ENCODE measurements around the gene GLIPR1L1.

- TF ChIP-seq EP300 (conservative IDR thresholded peaks at IDR 0.05; ENCODE audit: poor library complexity, severe bottlenecking) (no peak), RAD21 (conservative IDR thresholded peaks at IDR 0.05) (no peak), MXI1 (conservative IDR thresholded peaks at IDR 0.05; ENCODE audit: poor library complexity, severe bottlenecking) (no peak), SMC3 (conservative IDR thresholded peaks at IDR 0.05; ENCODE audit: poor library complexity) (no peak), TAF1 (IDR thresholded peaks at IDR 0.05; ENCODE audit: low read depth) (no peak), EZH2 (IDR thresholded peaks at IDR 0.05; ENCODE audit: borderline replicate concordance, insufficient read depth, low read length, poor library complexity, severe bottlenecking) (no peak), POLR2AphosphoS5 (IDR thresholded peaks at IDR 0.05) (no peak)
- TF ChIP-seq, protein P1, sequence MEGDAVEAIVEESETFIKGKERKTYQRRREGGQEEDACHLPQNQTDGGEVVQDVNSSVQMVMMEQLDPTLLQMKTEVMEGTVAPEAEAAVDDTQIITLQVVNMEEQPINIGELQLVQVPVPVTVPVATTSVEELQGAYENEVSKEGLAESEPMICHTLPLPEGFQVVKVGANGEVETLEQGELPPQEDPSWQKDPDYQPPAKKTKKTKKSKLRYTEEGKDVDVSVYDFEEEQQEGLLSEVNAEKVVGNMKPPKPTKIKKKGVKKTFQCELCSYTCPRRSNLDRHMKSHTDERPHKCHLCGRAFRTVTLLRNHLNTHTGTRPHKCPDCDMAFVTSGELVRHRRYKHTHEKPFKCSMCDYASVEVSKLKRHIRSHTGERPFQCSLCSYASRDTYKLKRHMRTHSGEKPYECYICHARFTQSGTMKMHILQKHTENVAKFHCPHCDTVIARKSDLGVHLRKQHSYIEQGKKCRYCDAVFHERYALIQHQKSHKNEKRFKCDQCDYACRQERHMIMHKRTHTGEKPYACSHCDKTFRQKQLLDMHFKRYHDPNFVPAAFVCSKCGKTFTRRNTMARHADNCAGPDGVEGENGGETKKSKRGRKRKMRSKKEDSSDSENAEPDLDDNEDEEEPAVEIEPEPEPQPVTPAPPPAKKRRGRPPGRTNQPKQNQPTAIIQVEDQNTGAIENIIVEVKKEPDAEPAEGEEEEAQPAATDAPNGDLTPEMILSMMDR (IDR thresholded peaks at IDR 0.05; ENCODE audit: poor library complexity, severe bottlenecking): no peak
These were observed 23.1 kb upstream of the GLIPR1L1 start for GRCh38 chr12:75311369-75311768.
